ENCODE results near the gene DEDD. TPM values are rescaled to one million over a fixed set of nuclear protein-coding genes. Genes with fewer than 3 reads are reported as not detected.

The DEDD gene
- total and polyA plus RNA-seq, 2 of the 13 experiments (the other 11 are each of a cell fraction or from before 2014, with no cell fraction given), result 12.6 to 27.8 TPM

DNA sequence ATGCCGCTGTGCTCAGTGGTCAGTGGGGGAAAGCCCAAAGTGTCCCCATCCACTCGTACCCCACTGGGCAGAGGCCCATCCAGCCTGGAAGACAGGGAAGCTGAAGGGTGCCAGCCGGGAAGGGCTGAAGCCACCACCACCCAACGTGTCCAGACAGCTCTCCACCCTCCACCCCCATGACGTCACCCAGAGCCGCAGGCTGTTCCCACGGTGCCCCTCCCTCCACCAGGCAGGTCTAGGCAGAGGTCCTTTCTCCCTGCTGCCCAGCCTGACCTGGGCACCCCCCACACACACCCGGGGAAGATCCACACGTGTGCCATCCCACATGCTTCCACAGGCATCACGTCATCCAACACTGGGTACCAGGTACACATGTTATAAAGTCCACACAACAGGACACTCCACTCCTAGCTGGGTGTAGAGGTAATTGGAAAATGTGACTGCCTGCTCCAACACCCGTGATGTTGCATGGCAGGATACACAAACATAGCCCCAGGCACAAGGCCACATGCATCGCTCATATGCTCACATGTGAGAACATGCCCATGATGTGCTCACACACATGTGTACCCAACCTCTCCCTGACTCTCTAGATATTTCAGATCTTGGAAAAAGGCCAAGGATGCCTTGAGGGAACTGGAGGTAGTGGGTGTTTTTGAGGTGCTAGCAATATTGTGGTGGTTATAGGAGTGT lies 57.6 kb downstream of the DEDD start (continued):
- TF ChIP-seq HCFC1 (IDR thresholded peaks at IDR 0.05; ENCODE audit: low read depth, low read length), result no peak
- TF ChIP-seq ZNF367 (CRISPR knock-in tag; IDR thresholded peaks at IDR 0.05; ENCODE audit: borderline replicate concordance), result no peak
- peak; percentile 22; the same call in 1 of the 2 replicates for TF ChIP-seq KDM2A (CRISPR knock-in tag; IDR thresholded peaks at IDR 0.05; ENCODE audit: borderline replicate concordance, low read depth)
- no peak for TF ChIP-seq SP4 (CRISPR knock-in tag; IDR thresholded peaks at IDR 0.05)
- TF ChIP-seq, protein P1, sequence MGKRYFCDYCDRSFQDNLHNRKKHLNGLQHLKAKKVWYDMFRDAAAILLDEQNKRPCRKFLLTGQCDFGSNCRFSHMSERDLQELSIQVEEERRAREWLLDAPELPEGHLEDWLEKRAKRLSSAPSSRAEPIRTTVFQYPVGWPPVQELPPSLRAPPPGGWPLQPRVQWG (CRISPR knock-in tag; IDR thresholded peaks at IDR 0.05; ENCODE audit: borderline replicate concordance, low read depth), result no peak
- TF ChIP-seq ATAD3A (CRISPR knock-in tag; IDR thresholded peaks at IDR 0.05), result no peak
- TF ChIP-seq ZFP62 (CRISPR knock-in tag; IDR thresholded peaks at IDR 0.05), result no peak
- no peak for TF ChIP-seq ZNF883 (CRISPR knock-in tag; IDR thresholded peaks at IDR 0.05; ENCODE audit: not compliant biosample characterization)
- no peak for TF ChIP-seq ZNF337 (CRISPR knock-in tag; IDR thresholded peaks at IDR 0.05; ENCODE audit: borderline replicate concordance, low read depth)
- TF ChIP-seq IKZF1 (IDR thresholded peaks at IDR 0.05), result no peak
- TF ChIP-seq, protein P2, sequence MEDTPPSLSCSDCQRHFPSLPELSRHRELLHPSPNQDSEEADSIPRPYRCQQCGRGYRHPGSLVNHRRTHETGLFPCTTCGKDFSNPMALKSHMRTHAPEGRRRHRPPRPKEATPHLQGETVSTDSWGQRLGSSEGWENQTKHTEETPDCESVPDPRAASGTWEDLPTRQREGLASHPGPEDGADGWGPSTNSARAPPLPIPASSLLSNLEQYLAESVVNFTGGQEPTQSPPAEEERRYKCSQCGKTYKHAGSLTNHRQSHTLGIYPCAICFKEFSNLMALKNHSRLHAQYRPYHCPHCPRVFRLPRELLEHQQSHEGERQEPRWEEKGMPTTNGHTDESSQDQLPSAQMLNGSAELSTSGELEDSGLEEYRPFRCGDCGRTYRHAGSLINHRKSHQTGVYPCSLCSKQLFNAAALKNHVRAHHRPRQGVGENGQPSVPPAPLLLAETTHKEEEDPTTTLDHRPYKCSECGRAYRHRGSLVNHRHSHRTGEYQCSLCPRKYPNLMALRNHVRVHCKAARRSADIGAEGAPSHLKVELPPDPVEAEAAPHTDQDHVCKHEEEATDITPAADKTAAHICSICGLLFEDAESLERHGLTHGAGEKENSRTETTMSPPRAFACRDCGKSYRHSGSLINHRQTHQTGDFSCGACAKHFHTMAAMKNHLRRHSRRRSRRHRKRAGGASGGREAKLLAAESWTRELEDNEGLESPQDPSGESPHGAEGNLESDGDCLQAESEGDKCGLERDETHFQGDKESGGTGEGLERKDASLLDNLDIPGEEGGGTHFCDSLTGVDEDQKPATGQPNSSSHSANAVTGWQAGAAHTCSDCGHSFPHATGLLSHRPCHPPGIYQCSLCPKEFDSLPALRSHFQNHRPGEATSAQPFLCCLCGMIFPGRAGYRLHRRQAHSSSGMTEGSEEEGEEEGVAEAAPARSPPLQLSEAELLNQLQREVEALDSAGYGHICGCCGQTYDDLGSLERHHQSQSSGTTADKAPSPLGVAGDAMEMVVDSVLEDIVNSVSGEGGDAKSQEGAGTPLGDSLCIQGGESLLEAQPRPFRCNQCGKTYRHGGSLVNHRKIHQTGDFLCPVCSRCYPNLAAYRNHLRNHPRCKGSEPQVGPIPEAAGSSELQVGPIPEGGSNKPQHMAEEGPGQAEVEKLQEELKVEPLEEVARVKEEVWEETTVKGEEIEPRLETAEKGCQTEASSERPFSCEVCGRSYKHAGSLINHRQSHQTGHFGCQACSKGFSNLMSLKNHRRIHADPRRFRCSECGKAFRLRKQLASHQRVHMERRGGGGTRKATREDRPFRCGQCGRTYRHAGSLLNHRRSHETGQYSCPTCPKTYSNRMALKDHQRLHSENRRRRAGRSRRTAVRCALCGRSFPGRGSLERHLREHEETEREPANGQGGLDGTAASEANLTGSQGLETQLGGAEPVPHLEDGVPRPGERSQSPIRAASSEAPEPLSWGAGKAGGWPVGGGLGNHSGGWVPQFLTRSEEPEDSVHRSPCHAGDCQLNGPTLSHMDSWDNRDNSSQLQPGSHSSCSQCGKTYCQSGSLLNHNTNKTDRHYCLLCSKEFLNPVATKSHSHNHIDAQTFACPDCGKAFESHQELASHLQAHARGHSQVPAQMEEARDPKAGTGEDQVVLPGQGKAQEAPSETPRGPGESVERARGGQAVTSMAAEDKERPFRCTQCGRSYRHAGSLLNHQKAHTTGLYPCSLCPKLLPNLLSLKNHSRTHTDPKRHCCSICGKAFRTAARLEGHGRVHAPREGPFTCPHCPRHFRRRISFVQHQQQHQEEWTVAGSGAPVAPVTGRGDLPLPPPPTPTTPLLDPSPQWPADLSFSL (CRISPR knock-in tag; IDR thresholded peaks at IDR 0.05), result no peak
- no peak for TF ChIP-seq ZNF781 (CRISPR knock-in tag; IDR thresholded peaks at IDR 0.05; ENCODE audit: borderline replicate concordance, not compliant biosample characterization)
- TF ChIP-seq, protein P3, sequence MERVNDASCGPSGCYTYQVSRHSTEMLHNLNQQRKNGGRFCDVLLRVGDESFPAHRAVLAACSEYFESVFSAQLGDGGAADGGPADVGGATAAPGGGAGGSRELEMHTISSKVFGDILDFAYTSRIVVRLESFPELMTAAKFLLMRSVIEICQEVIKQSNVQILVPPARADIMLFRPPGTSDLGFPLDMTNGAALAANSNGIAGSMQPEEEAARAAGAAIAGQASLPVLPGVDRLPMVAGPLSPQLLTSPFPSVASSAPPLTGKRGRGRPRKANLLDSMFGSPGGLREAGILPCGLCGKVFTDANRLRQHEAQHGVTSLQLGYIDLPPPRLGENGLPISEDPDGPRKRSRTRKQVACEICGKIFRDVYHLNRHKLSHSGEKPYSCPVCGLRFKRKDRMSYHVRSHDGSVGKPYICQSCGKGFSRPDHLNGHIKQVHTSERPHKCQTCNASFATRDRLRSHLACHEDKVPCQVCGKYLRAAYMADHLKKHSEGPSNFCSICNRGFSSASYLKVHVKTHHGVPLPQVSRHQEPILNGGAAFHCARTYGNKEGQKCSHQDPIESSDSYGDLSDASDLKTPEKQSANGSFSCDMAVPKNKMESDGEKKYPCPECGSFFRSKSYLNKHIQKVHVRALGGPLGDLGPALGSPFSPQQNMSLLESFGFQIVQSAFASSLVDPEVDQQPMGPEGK (CRISPR knock-in tag; IDR thresholded peaks at IDR 0.05), result peak; percentile 44; the same call in 1 of the 2 replicates
- no peak for TF ChIP-seq ATF4 (CRISPR knock-in tag; IDR thresholded peaks at IDR 0.05)
- TF ChIP-seq, protein P4, sequence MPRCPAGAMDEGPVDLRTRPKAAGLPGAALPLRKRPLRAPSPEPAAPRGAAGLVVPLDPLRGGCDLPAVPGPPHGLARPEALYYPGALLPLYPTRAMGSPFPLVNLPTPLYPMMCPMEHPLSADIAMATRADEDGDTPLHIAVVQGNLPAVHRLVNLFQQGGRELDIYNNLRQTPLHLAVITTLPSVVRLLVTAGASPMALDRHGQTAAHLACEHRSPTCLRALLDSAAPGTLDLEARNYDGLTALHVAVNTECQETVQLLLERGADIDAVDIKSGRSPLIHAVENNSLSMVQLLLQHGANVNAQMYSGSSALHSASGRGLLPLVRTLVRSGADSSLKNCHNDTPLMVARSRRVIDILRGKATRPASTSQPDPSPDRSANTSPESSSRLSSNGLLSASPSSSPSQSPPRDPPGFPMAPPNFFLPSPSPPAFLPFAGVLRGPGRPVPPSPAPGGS (CRISPR knock-in tag; IDR thresholded peaks at IDR 0.05), result 0 out of 2 replicates have a peak, but pooled peaks have one; percentile 38
- TF ChIP-seq ZNF678 (CRISPR knock-in tag; IDR thresholded peaks at IDR 0.05), result 0 out of 2 replicates have a peak, but pooled peaks have one; percentile 26
- TF ChIP-seq ELF1 (CRISPR knock-in tag; IDR thresholded peaks at IDR 0.05), result no peak
- TF ChIP-seq TEAD3 (CRISPR knock-in tag; optimal IDR thresholded peaks at IDR 0.05; ENCODE audit: borderline replicate concordance), result no peak
- TF ChIP-seq MBNL3 (CRISPR knock-in tag; conservative IDR thresholded peaks at IDR 0.05), result no peak

Data from HepG2 (cell line).